Upper lobe of left lung (tissue), 4 donors: Measurements from ENCODE around the gene S100A3.

ENCODE experiments used
- CTCF ChIP-seq, 6 experiments: fragments of 450-650 bp in 4 of 6; fragments of 200-600 bp in 2 of 6; sonication (generic) in 2 of 6; IDR thresholded peaks; one replicate each; pipeline ENCODE4 v1.5.1; 2016 to 2019; ENCODE audit warnings: antibody characterized with exemption in 6 of 6
- EP300 ChIP-seq, 4 donors: sonication (generic); formaldehyde crosslinking; IDR thresholded peaks; one replicate each; pipeline ENCODE4 v1.5.1; 2017; ENCODE audit warnings: antibody characterized with exemption in 4 of 4, control low read depth in 2 of 4
- POLR2A ChIP-seq, 4 donors: fragments of 450-650 bp; IDR thresholded peaks; one replicate each; pipeline ENCODE4 v1.5.1; 2016 to 2017; ENCODE audit warnings: antibody characterized with exemption in 4 of 4, mild to moderate bottlenecking in 2 of 4
- POLR2AphosphoS5 ChIP-seq, 2 donors: sonication (generic); formaldehyde crosslinking; IDR thresholded peaks; one replicate each; pipeline ENCODE4 v1.5.1; 2017; ENCODE audit warnings: antibody characterized with exemption in 2 of 2

- no peak for TF ChIP-seq CTCF (IDR thresholded peaks at IDR 0.05)
- no peak for TF ChIP-seq POLR2AphosphoS5 (IDR thresholded peaks at IDR 0.05)
- TF ChIP-seq POLR2A (IDR thresholded peaks at IDR 0.05): no peak
- TF ChIP-seq EP300 (IDR thresholded peaks at IDR 0.05): no peak
These were observed 28.6 kb upstream of the S100A3 start for GRCh38 chr1:153577624-153578051.
